GM12873 (cell line): Measurements from ENCODE around the gene NKAIN2.

Experiments
- CTCF ChIP-seq: IDR thresholded peaks from 2 replicates; pipeline ENCODE4 v1.5.1; 2012; ENCODE audit warnings: low read depth, mild to moderate bottlenecking, moderate library complexity, low read length, control low read depth; ENCODE audit not compliant: insufficient read depth; ENCODE audit errors: missing control alignments

Gene NKAIN2

DNA sequence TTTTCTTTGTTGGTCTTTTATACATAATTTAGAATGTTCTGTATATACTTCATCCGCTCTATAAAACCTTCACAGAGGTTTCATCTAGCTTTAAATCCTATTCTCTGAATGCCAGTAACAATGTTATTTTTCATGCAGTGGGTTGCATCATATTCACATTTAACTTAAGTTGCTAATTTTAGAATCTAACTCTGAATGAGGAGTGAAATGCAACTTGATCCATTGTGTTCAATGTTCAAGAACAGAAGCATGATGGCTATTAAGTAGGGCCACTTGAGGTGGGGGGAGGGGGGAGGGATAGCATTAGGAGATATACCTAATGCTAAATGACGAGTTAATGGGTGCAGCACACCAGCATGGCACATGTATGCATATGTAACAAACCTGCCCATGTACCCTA, 224.5 kb downstream of the NKAIN2 start:
- TF ChIP-seq CTCF, result no peak

- no peak for TF ChIP-seq CTCF
Observed at GRCh38 chr6:124029567-124029966, 225.9 kb downstream of the NKAIN2 start.

DNA sequence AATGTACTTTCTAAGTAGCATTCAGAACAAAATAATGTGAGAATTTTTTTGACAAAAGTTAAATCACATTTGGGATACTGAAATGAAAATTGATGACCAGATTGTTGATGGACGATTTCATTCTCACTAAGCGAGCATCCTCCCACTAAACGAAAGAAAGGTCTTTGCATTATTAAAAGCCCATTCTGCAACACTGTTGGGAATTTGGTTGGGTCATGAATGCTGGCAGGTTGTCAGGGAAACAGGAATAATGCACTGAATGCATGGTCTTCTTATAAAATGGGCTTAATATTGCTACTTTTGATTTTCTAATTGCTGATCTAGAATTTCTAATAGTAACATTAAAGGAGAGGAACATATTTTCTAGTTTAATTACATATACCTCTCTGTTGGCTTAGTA, 229.8 kb downstream of the NKAIN2 start:
- TF ChIP-seq CTCF, result no peak

- TF ChIP-seq CTCF, result no peak
Observed at GRCh38 chr6:124036384-124036783, 232.7 kb downstream of the NKAIN2 start.

DNA sequence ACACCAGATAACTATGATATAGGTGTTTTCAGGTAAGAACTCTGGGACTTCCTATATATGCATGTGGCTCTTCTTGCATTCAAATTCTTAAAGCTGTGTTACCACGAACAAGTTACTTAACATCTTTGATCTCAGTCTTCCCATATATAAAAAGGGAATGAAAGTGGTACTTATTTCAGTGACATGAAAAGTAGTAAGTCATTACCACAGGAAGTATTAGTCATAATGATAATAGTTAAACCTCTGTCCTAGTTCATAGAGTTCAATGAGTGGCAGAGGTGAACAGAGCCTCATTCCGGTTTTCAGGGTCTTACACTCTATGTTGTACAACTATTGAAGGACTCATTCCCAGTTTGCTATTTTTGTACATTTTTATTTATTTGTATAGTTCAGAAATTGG, 237.0 kb downstream of the NKAIN2 start:
- no peak for TF ChIP-seq CTCF

- no peak for TF ChIP-seq CTCF
Observed at GRCh38 chr6:124052120-124052519, 248.5 kb downstream of the NKAIN2 start.

GRCh38 chr6:124053315-124053714, 249.7 kb downstream of the NKAIN2 start:
- no peak for TF ChIP-seq CTCF
